Fibroblast of upper back skin (primary cell): ENCODE measurements around the gene HCRTR2.
"Not testable (repeated sequence)": the region's sequence is repeated elsewhere in the genome, so short reads cannot be mapped to it uniquely, and the experiment has no call there.

Experiments used
- DNase-seq: peaks from one replicate; pipeline ENCODE4 v3.0.0-alpha.2; 2013

HCRTR2 gene

DNA sequence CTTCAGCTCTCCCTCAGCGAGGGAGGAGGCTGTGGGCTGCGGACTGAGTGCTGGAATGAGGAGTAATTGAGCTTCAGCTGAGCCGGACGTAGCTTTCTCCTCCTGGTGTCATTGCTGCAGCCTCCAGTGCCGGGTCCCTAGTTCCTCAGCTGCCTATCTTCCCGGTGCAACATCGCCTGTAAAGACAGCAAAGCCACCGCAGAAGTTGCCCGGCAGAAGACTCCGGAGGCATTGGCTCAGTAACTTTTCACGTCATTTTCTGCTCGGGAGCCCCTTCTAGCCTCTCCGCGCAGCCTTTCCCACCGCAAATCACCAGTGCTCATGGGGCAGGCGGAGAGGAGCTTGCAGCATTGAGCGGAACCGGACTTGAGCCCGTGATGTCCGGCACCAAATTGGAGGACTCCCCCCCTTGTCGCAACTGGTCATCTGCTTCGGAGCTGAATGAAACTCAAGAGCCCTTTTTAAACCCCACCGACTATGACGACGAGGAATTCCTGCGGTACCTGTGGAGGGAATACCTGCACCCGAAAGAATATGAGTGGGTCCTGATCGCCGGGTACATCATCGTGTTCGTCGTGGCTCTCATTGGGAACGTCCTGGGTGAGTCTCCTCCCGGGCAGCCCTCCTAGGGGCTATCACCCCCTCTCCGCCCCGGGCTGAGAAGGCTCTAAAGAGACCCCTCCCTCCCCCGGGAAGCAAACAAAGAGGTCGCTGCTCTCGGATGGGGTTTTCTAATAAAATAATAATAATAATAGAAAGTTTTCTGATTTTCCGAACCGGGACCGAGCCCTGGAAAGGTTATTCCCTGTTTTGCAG lies at the start of gene HCRTR2:
Gene HCRTR2 (plus strand): TSS at position 305 of the 816 bp plus-strand sequence. CDS start 73 bp downstream, at position 378.
- peak; percentile 16 for DNase-seq

- DNase-seq: no peak
Observed at GRCh38 chr6:55130806-55131324, 43.5 kb upstream of the HCRTR2 start.

DNA sequence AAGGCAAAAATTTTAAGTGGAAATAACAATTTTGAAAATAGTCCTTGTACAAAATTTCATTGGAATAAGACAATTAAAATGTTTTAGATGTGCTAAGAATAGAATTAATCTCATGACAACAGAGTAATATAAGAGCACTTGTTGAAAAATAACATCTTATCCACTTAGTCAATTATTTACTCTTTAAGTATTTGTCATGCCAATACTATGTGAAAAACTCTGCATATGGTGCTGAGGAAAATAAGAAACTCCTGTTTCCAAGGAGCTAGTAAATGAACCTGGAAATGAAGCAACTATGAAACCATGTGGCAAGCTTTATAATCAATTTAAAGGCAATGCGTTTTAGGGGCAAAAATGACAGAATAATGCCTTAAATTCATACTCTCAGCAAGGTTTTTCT lies 42.7 kb upstream of the HCRTR2 start:
- DNase-seq: peak; percentile 31

- peak; percentile 79 for DNase-seq
Observed at GRCh38 chr6:55136916-55137315, 37.4 kb upstream of the HCRTR2 start.

- DNase-seq: peak; percentile 12
Observed at GRCh38 chr6:55137929-55138693, 36.2 kb upstream of the HCRTR2 start.

- peak; percentile 36 for DNase-seq
Observed at GRCh38 chr6:55141611-55142010, 32.7 kb upstream of the HCRTR2 start.

DNA sequence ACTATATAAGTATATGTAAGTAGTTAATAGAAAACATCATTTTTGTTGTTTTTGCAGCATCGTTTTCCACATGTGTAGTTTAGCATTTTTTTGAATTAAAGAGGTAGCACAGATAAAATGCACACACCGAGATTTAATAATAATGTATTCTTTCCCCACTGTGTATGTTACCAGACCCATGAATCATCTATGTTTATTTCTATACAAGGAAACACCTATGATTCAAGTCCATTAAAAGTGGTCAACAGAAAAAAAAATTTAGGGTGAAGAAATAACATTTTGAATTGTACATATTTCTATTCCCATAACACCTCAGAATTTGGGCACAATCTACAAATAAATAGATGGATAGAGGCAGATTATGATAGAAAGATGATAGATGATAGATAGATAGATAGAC lies 31.7 kb upstream of the HCRTR2 start:
- DNase-seq: no peak

GRCh38 chr6:55153284-55153683 lies 21.0 kb upstream of the HCRTR2 start:
- no peak for DNase-seq

- DNase-seq: not testable (repeated sequence)
Observed at GRCh38 chr6:55158784-55159183, 15.5 kb upstream of the HCRTR2 start.

- no peak for DNase-seq
Observed at GRCh38 chr6:55167860-55168259, 6.5 kb upstream of the HCRTR2 start.

DNA sequence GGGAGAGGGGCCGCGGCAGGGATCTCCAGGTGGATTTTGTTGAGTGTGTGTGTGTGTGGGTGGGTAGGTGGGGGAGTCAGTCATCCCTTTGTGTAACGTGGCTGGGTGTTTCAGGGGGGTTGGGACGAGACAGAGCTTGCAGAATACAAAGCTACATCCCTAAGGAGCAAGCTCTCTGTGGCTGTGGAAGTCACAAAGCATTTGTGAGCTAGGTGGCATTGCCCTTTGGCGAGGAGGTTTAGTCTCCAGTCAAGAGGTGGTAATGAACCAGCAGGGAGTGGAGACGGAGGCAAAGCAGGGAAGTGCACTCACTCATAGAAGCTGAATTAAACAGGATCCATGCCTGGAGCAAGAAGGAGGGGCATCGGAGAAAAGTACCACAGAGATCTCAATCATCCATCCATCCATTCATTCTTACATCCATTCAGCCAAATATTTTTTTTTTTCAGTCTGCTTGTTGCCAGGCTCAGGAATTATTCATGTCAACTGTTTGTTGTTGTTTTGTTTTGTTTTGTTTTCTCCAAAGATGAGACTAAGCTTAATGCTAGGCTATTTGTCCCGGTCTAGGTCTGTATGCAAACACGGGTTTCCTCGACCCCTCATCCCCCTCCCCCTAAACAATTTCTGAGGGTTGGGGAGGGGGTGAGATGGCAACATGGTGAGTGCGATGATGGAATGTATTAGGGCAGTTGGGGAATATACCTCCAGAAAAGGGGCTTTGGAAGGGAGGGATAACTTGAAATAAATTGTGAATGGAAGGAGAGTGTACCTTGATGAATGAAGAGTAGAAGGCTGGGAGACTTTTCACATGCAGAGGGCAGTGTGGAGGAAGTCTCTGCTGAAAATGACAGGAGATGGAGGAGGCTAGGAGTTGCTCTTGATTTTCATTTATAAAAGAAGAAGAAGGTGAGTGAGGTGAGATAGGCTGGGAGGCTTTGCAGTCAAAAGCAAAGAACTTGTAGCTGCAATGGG lies 1.0 kb downstream of the HCRTR2 start:
- no peak for DNase-seq

- peak; percentile 14 for DNase-seq
Observed at GRCh38 chr6:55176958-55177357, 2.6 kb downstream of the HCRTR2 start.

- DNase-seq: no peak
Observed at GRCh38 chr6:55180258-55180657, 5.9 kb downstream of the HCRTR2 start.

DNA sequence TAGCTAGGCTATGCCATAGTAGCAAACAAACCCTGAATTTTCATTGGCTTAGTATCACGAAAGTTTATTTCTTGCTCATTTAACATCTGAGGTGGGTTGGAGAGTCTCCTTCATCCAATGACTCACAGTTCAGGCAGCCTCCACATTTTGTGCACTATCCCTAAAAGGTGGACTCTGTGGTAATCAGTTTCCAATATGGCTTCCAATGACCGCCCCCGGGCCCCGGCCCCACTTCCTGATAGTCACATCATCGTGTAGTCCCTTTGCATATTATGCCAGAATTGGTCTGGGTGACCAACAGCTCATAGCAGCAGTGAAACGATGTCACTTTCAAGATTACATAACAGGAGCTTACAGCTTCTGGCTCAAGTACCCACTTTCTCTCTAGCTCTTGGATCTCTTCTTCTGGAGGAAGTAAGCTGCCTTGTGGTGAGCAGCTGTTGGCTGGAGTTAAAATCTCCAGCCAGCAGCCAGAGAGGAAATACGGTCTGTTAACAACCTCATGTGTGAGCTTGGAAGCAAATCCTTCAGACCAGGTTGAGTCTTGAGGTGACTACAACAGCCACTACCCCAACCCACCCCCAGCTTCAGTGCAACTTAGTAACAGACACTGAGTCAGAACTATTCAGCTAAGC lies 7.8 kb downstream of the HCRTR2 start:
- peak; percentile 14 for DNase-seq

DNA sequence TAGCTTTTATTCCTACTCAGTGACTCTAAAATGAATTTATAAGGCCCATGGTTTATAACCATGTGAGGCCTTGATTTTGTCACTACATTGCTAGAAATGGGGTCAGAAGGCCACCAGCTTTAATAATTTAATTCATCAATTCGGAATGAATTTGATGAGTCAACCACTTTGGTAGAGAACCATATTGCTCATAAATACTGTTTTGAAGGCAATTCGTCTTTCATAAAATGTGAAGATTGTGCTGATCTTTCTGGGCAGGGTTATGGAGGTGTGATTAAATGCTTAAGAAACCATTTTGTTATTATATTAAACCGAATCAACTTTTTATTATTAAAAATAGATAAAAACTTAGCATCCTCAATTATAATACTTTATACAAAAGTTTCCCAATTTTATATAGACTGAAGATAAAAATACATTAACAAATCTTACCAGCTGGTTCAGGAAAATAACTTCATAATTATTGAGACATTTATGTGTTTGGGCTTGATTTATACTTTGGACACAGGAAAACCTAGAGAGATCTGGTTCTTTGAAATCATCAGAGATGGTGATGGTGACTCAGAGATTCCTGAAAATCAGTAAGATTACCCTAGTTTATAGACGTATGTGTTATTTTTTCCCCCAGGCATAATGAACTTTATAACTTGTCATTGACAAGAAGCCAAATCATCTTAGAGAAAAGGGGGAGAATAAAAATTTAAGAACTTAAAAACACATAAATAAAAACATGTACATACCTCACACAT lies 10.6 kb downstream of the HCRTR2 start:
- no peak for DNase-seq

GRCh38 chr6:55198715-55199114 lies 24.4 kb downstream of the HCRTR2 start:
- DNase-seq: no peak

GRCh38 chr6:55199239-55199638 lies 24.9 kb downstream of the HCRTR2 start:
- no peak for DNase-seq

GRCh38 chr6:55208478-55209458 lies 34.5 kb downstream of the HCRTR2 start:
- DNase-seq: peak; percentile 8

- DNase-seq: no peak
Observed at GRCh38 chr6:55210952-55211351, 36.6 kb downstream of the HCRTR2 start.

- DNase-seq: peak; percentile 86
Observed at GRCh38 chr6:55212156-55212555, 37.8 kb downstream of the HCRTR2 start.
